ENCODE results near the gene ZDHHC6. TPM values are rescaled to one million over a fixed set of nuclear protein-coding genes. Genes with fewer than 3 reads are reported as not detected.

The ZDHHC6 gene
- polyA plus RNA-seq, 1 donor from 2014 or later = 50.5 TPM

GRCh38 chr10:112481602-112482001, 34.9 kb upstream of the ZDHHC6 start:
- H2AFZ ChIP-seq (ENCODE audit: low read depth, low read length) = no peak overlapping the region
- H4K20me1 ChIP-seq (ENCODE audit: insufficient read depth) = no peaks in the 10 kb centered on the region
- H3K9ac ChIP-seq (ENCODE audit: low read length) = no peak overlapping the region
- H3K36me3 ChIP-seq (ENCODE audit: insufficient read depth, low read length) = no peaks in the 10 kb centered on the region
- H3K4me2 ChIP-seq (ENCODE audit: low read length) = no peak overlapping the region
- no peaks in the 10 kb centered on the region for H3F3A ChIP-seq (ENCODE audit: insufficient read depth, low read length, poor library complexity, severe bottlenecking)
- no peak overlapping the region for H3K4me3 ChIP-seq (ENCODE audit: low read length)
- no peaks in the 10 kb centered on the region for H3K27me3 ChIP-seq (ENCODE audit: insufficient read depth, low read depth, low read length)
- H3K27ac ChIP-seq (ENCODE audit: low read length) = no peak overlapping the region
- no peaks in the 10 kb centered on the region for H3K9me2 ChIP-seq (ENCODE audit: insufficient read depth, low read length)
- no peaks in the 10 kb centered on the region for H3K79me2 ChIP-seq (replicated peaks; ENCODE audit: insufficient read depth, low read length)
- H3K9me3 ChIP-seq (ENCODE audit: low read length) = no peaks in the 10 kb centered on the region
- TF ChIP-seq TAF1 (IDR thresholded peaks at IDR 0.05; ENCODE audit: low read depth) (no peak), POLR2AphosphoS5 (IDR thresholded peaks at IDR 0.05) (no peak), MXI1 (conservative IDR thresholded peaks at IDR 0.05; ENCODE audit: poor library complexity, severe bottlenecking) (no peak), EZH2 (IDR thresholded peaks at IDR 0.05; ENCODE audit: borderline replicate concordance, insufficient read depth, low read length, poor library complexity, severe bottlenecking) (no peak), REST (IDR thresholded peaks at IDR 0.05; ENCODE audit: borderline replicate concordance) (no peak), EP300 (conservative IDR thresholded peaks at IDR 0.05; ENCODE audit: poor library complexity, severe bottlenecking) (no peak), RAD21 (conservative IDR thresholded peaks at IDR 0.05) (no peak), SMC3 (conservative IDR thresholded peaks at IDR 0.05; ENCODE audit: poor library complexity) (no peak)
- TF ChIP-seq, protein P1, sequence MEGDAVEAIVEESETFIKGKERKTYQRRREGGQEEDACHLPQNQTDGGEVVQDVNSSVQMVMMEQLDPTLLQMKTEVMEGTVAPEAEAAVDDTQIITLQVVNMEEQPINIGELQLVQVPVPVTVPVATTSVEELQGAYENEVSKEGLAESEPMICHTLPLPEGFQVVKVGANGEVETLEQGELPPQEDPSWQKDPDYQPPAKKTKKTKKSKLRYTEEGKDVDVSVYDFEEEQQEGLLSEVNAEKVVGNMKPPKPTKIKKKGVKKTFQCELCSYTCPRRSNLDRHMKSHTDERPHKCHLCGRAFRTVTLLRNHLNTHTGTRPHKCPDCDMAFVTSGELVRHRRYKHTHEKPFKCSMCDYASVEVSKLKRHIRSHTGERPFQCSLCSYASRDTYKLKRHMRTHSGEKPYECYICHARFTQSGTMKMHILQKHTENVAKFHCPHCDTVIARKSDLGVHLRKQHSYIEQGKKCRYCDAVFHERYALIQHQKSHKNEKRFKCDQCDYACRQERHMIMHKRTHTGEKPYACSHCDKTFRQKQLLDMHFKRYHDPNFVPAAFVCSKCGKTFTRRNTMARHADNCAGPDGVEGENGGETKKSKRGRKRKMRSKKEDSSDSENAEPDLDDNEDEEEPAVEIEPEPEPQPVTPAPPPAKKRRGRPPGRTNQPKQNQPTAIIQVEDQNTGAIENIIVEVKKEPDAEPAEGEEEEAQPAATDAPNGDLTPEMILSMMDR (IDR thresholded peaks at IDR 0.05; ENCODE audit: poor library complexity, severe bottlenecking) = no peak

- H3K79me2 ChIP-seq (replicated peaks; ENCODE audit: insufficient read depth, low read length) = no peaks in the 10 kb centered on the region
- no peaks in the 10 kb centered on the region for H3K36me3 ChIP-seq (ENCODE audit: insufficient read depth, low read length)
- TF ChIP-seq MXI1 (conservative IDR thresholded peaks at IDR 0.05; ENCODE audit: poor library complexity, severe bottlenecking) = no peak
- no peak for TF ChIP-seq POLR2AphosphoS5 (IDR thresholded peaks at IDR 0.05)
- TF ChIP-seq, protein P1 (IDR thresholded peaks at IDR 0.05; ENCODE audit: poor library complexity, severe bottlenecking) = peak; percentile 62
- TF ChIP-seq REST (IDR thresholded peaks at IDR 0.05; ENCODE audit: borderline replicate concordance) = no peak
- peak; percentile 67 for TF ChIP-seq SMC3 (conservative IDR thresholded peaks at IDR 0.05; ENCODE audit: poor library complexity)
- no peak for TF ChIP-seq EZH2 (IDR thresholded peaks at IDR 0.05; ENCODE audit: borderline replicate concordance, insufficient read depth, low read length, poor library complexity, severe bottlenecking)
- TF ChIP-seq RAD21 (conservative IDR thresholded peaks at IDR 0.05) = peak; percentile 69
- H3K9me2 ChIP-seq (ENCODE audit: insufficient read depth, low read length) = no peaks in the 10 kb centered on the region
- H3K27me3 ChIP-seq (ENCODE audit: insufficient read depth, low read depth, low read length) = no peaks in the 10 kb centered on the region
- H3K4me2 ChIP-seq (ENCODE audit: low read length) = no peak overlapping the region
- no peak overlapping the region for H2AFZ ChIP-seq (ENCODE audit: low read depth, low read length)
- no peak overlapping the region for H3K9ac ChIP-seq (ENCODE audit: low read length)
- no peak overlapping the region for H3K27ac ChIP-seq (ENCODE audit: low read length)
- H3K9me3 ChIP-seq (ENCODE audit: low read length) = no peaks in the 10 kb centered on the region
- H3F3A ChIP-seq (ENCODE audit: insufficient read depth, low read length, poor library complexity, severe bottlenecking) = no peaks in the 10 kb centered on the region
- H3K4me3 ChIP-seq (ENCODE audit: low read length) = no peak overlapping the region
- no peaks in the 10 kb centered on the region for H4K20me1 ChIP-seq (ENCODE audit: insufficient read depth)
These were observed 29.0 kb upstream of the ZDHHC6 start for GRCh38 chr10:112475575-112476218.
